Measurements from ENCODE around the gene BOLA1. TPM values are rescaled to one million over a fixed set of nuclear protein-coding genes. Genes with fewer than 3 reads are reported as not detected.
"Not testable (repeated sequence)": the region's sequence is repeated elsewhere in the genome, so short reads cannot be mapped to it uniquely, and the experiment has no call there.

Gene BOLA1
- total RNA-seq, 2 donors from 2014 or later: 9.6 to 35.5 TPM

GRCh38 chr1:149936170-149936991 lies 37.0 kb downstream of the BOLA1 start, which contains the start of gene MTMR11:
MTMR11 (minus strand) TSS chr1:149936879; CDS start chr1:149936647, 232 bp downstream.
- Histone ChIP-seq H3K4me3 (peak within 1 kb of the TSS in 1 of 2 donors; percentile 4), H3K4me1 (peaks cover 45% of the 10 kb centered on the region), H3K9me3 (no peaks in the 10 kb centered on the region), H3K27me3 (no peaks in the 10 kb centered on the region), H3K27ac (peak within 1 kb of the TSS; percentile 3 to 63 (median 18)), H3K36me3 (replicated peaks in 1 of 2; ENCODE audit: insufficient read depth in 1 of 2, low read depth in 2 of 2) (no peaks in the 10 kb centered on the region)
- intact Hi-C loops (cut with DNase I): no loop called here
- WGBS, 2 donors: 9 to 16% methylated on average over 18 of the region's 18 CpGs
- ATAC-seq (no peak), DNase-seq (peak; percentile 38 to 62 (median 39))
- TF ChIP-seq CTCF (IDR thresholded peaks at IDR 0.05) (no peak), POLR2A (IDR thresholded peaks at IDR 0.05) (no peak)

GRCh38 chr1:149936992-149937705 lies 37.8 kb downstream of the BOLA1 start:
- DNase-seq (peak in 3 of 4 donors; percentile 30 to 69 (median 54)), ATAC-seq (no peak)
- 17 to 18% methylated on average over 8 of the region's 8 CpGs for WGBS, 2 donors
- peak overlapping the region in 1 of 2 donors; percentile 4 for H3K4me3 ChIP-seq
- peaks cover 45% of the 10 kb centered on the region for H3K4me1 ChIP-seq
- no peaks in the 10 kb centered on the region for H3K27me3 ChIP-seq
- H3K27ac ChIP-seq: peak overlapping the region; percentile 3 to 63 (median 18)
- TF ChIP-seq POLR2A (IDR thresholded peaks at IDR 0.05): peak; percentile 46 to 63 (median 60)
- no peak for TF ChIP-seq CTCF (IDR thresholded peaks at IDR 0.05)
- no peaks in the 10 kb centered on the region for H3K36me3 ChIP-seq (replicated peaks in 1 of 2; ENCODE audit: insufficient read depth in 1 of 2, low read depth in 2 of 2)
- no peaks in the 10 kb centered on the region for H3K9me3 ChIP-seq
- intact Hi-C loops (cut with DNase I): no loop called here

GRCh38 chr1:149937759-149938158 lies 38.4 kb downstream of the BOLA1 start:
- Histone ChIP-seq H3K9me3 (no peaks in the 10 kb centered on the region), H3K27ac (peak overlapping the region in 3 of 4 donors; percentile 3 to 63 (median 21)), H3K27me3 (no peaks in the 10 kb centered on the region), H3K4me1 (peaks cover 45% of the 10 kb centered on the region), H3K4me3 (no peak overlapping the region), H3K36me3 (replicated peaks in 1 of 2; ENCODE audit: insufficient read depth in 1 of 2, low read depth in 2 of 2) (no peaks in the 10 kb centered on the region)
- no peak for TF ChIP-seq CTCF (IDR thresholded peaks at IDR 0.05)
- TF ChIP-seq POLR2A (IDR thresholded peaks at IDR 0.05): no peak
- intact Hi-C loops (cut with DNase I): no loop called here
- DNase-seq: no peak
- no peak for ATAC-seq

GRCh38 chr1:149938668-149939003 lies 39.3 kb downstream of the BOLA1 start:
- H3K27me3 ChIP-seq; H3K4me3 ChIP-seq; intact Hi-C loops (cut with DNase I); H3K9me3 ChIP-seq; H3K36me3 ChIP-seq (replicated peaks in 1 of 2; ENCODE audit: insufficient read depth in 1 of 2, low read depth in 2 of 2); DNase-seq: not testable (repeated sequence)
- peaks cover 45% of the 10 kb centered on the region for H3K4me1 ChIP-seq
- H3K27ac ChIP-seq: peak overlapping the region; percentile 87 to 92 (median 92)
- 30 to 35% methylated on average over 13 of the region's 13 CpGs for WGBS, 2 donors
- ATAC-seq: peak; percentile 4

- Histone ChIP-seq H3K27ac (peak overlapping the region; percentile 28 to 92 (median 89)), H3K9me3 (no peaks in the 10 kb centered on the region), H3K4me1 (peaks cover 45% of the 10 kb centered on the region), H3K27me3 (no peaks in the 10 kb centered on the region), H3K4me3 (no peak overlapping the region), H3K36me3 (replicated peaks in 1 of 2; ENCODE audit: insufficient read depth in 1 of 2, low read depth in 2 of 2) (peaks cover 0 to 11% of the 10 kb centered on the region in 2 donors)
- TF ChIP-seq POLR2A (IDR thresholded peaks at IDR 0.05) (no peak), CTCF (IDR thresholded peaks at IDR 0.05) (no peak)
- ATAC-seq (no peak), DNase-seq (no peak)
- WGBS, 2 donors: 90% methylated on average over 3 of the region's 3 CpGs
- intact Hi-C loops (cut with DNase I): no loop called here
Observed at GRCh38 chr1:149940427-149940826, 41.1 kb downstream of the BOLA1 start.
